ENCODE measurements around the gene BAHD1.

Gene BAHD1

GRCh38 chr15:40469776-40470390 lies 29.1 kb downstream of the BAHD1 start:
- H3K27ac ChIP-seq (replicated peaks): no peak overlapping the region
- no peak for DNase-seq (ENCODE audit: low read depth in 1 of 2, low spot score in 1 of 2)

GRCh38 chr15:40470423-40471104 lies 29.8 kb downstream of the BAHD1 start, which contains the start of gene CHST14:
CHST14 (plus strand) TSS chr15:40470984; CDS start chr15:40471214, 230 bp downstream.
- DNase-seq (ENCODE audit: low read depth in 1 of 2, low spot score in 1 of 2): peak; percentile 13 to 50
- TF ChIP-seq POLR2AphosphoS5 (IDR thresholded peaks at IDR 0.05; ENCODE audit: low read depth) (no peak), GABPA (IDR thresholded peaks at IDR 0.05; ENCODE audit: low read depth) (no peak), CTCF (IDR thresholded peaks at IDR 0.05; ENCODE audit: insufficient read depth, low read length) (no peak), SPI1 (IDR thresholded peaks at IDR 0.05; ENCODE audit: borderline replicate concordance, low read depth) (no peak), REST (IDR thresholded peaks at IDR 0.05; ENCODE audit: insufficient replicate concordance, low read depth) (no peak)
- no peaks in the 10 kb centered on the region for H3K27me3 ChIP-seq (ENCODE audit: insufficient read depth, poor library complexity, severe bottlenecking)
- H3K27ac ChIP-seq (replicated peaks): peak within 1 kb of the TSS; percentile 41
- peak within 1 kb of the TSS; percentile 54 for H3K4me3 ChIP-seq (replicated peaks; ENCODE audit: insufficient read depth, low read length)

More at GRCh38 chr15:40469776-40470390, 29.1 kb downstream of the BAHD1 start:
- H3K4me3 ChIP-seq (replicated peaks; ENCODE audit: insufficient read depth, low read length): no peak overlapping the region
- TF ChIP-seq CTCF (IDR thresholded peaks at IDR 0.05; ENCODE audit: insufficient read depth, low read length) (no peak), POLR2AphosphoS5 (IDR thresholded peaks at IDR 0.05; ENCODE audit: low read depth) (no peak), GABPA (IDR thresholded peaks at IDR 0.05; ENCODE audit: low read depth) (no peak), SPI1 (IDR thresholded peaks at IDR 0.05; ENCODE audit: borderline replicate concordance, low read depth) (no peak), REST (IDR thresholded peaks at IDR 0.05; ENCODE audit: insufficient replicate concordance, low read depth) (no peak)
- H3K27me3 ChIP-seq (ENCODE audit: insufficient read depth, poor library complexity, severe bottlenecking): no peaks in the 10 kb centered on the region

GRCh38 chr15:40471105-40471807 lies 30.5 kb downstream of the BAHD1 start:
- H3K27me3 ChIP-seq (ENCODE audit: insufficient read depth, poor library complexity, severe bottlenecking): no peaks in the 10 kb centered on the region
- peak overlapping the region; percentile 54 for H3K4me3 ChIP-seq (replicated peaks; ENCODE audit: insufficient read depth, low read length)
- peak overlapping the region; percentile 41 for H3K27ac ChIP-seq (replicated peaks)
- no peak for TF ChIP-seq CTCF (IDR thresholded peaks at IDR 0.05; ENCODE audit: insufficient read depth, low read length)
- TF ChIP-seq REST (IDR thresholded peaks at IDR 0.05; ENCODE audit: insufficient replicate concordance, low read depth): no peak
- TF ChIP-seq GABPA (IDR thresholded peaks at IDR 0.05; ENCODE audit: low read depth): no peak
- DNase-seq (ENCODE audit: low read depth in 1 of 2, low spot score in 1 of 2): peak in 1 of 2 experiments; percentile 44
